ENCODE measurements around the gene PRRT4.

Gene PRRT4

GRCh38 chr7:128394904-128395496, 33.5 kb upstream of the PRRT4 start:
- no peak for DNase-seq

GRCh38 chr7:128393526-128394330, 32.2 kb upstream of the PRRT4 start:
- DNase-seq: no peak

- no peak for DNase-seq
Observed at GRCh38 chr7:128392446-128393327, 31.2 kb upstream of the PRRT4 start.

- no peak for DNase-seq
Observed at GRCh38 chr7:128391805-128392204, 30.3 kb upstream of the PRRT4 start.

GRCh38 chr7:128390871-128391565, 29.5 kb upstream of the PRRT4 start:
- DNase-seq: no peak

- DNase-seq: no peak
Observed at GRCh38 chr7:128389618-128390329, 28.3 kb upstream of the PRRT4 start.

GRCh38 chr7:128389085-128389617, 27.7 kb upstream of the PRRT4 start:
- no peak for DNase-seq

GRCh38 chr7:128388145-128388485, 26.6 kb upstream of the PRRT4 start:
- no peak for DNase-seq

GRCh38 chr7:128387216-128388144, 26.0 kb upstream of the PRRT4 start:
- no peak for DNase-seq

GRCh38 chr7:128385988-128386925, 24.8 kb upstream of the PRRT4 start:
- DNase-seq: no peak

- no peak for DNase-seq
Observed at GRCh38 chr7:128384726-128385125, 23.2 kb upstream of the PRRT4 start.

GRCh38 chr7:128383776-128384175, 22.3 kb upstream of the PRRT4 start:
- DNase-seq: no peak

- DNase-seq: no peak
Observed at GRCh38 chr7:128381161-128381821, 19.8 kb upstream of the PRRT4 start.

GRCh38 chr7:128380483-128381106, 19.1 kb upstream of the PRRT4 start:
- DNase-seq: no peak

GRCh38 chr7:128379900-128380479, 18.5 kb upstream of the PRRT4 start:
- DNase-seq: no peak

- DNase-seq: no peak
Observed at GRCh38 chr7:128378637-128379036, 17.1 kb upstream of the PRRT4 start.

GRCh38 chr7:128376077-128376476, 14.6 kb upstream of the PRRT4 start:
- DNase-seq: no peak

GRCh38 chr7:128374041-128374440, 12.6 kb upstream of the PRRT4 start:
- no peak for DNase-seq
